ENCODE results near the gene SFT2D3. TPM values are rescaled to one million over a fixed set of nuclear protein-coding genes. Genes with fewer than 3 reads are reported as not detected.
A peak's percentile ranks its signal among the peaks of the same experiment; 100 is the strongest.

The SFT2D3 gene
- total and polyA plus RNA-seq, 2 of the 13 experiments (the other 11 are each of a cell fraction or from before 2014, with no cell fraction given) = 8.3 to 9.4 TPM

DNA sequence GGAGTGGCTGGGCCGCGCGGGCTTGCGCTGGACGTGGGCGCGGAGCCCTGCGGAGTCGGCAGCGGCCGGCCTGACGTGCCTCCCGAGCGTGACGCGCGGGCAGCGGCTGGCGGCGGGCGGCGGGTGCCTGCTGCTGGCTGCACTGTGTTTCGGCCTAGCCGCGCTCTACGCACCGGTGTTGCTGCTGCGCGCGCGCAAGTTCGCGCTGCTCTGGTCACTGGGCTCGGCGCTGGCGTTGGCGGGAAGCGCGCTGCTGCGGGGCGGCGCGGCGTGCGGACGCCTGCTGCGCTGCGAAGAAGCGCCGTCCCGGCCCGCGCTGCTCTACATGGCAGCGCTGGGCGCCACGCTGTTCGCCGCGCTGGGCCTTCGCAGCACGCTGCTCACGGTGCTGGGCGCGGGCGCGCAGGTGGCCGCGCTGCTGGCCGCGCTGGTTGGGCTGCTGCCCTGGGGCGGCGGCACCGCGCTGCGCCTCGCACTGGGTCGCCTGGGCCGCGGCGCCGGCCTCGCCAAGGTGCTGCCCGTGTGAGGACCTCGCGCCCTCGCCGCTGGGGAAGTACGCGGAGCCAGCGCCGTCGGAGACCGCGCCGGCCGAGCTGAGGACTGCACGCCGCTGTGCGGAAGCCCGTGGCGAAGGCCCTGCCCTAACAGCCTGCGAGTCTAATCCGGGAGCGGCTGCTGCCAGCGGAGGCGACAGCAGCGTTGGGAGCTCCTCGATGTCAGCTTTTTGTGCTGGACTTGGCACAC lies 526 bp downstream of the SFT2D3 start (continued):
- TF ChIP-seq ZNF879 (CRISPR knock-in tag; IDR thresholded peaks at IDR 0.05) (0 out of 2 replicates have a peak, but pooled peaks have one; percentile 59), ZNF672 (CRISPR knock-in tag; IDR thresholded peaks at IDR 0.05) (0 out of 2 replicates have a peak, but pooled peaks have one; percentile 75), PHF20 (CRISPR knock-in tag; IDR thresholded peaks at IDR 0.05) (0 out of 2 replicates have a peak, but pooled peaks have one; percentile 42), PPARG (CRISPR knock-in tag; conservative IDR thresholded peaks at IDR 0.05) (no peak), ZNF225 (CRISPR knock-in tag; IDR thresholded peaks at IDR 0.05) (0 out of 2 replicates have a peak, but pooled peaks have one; percentile 58), STAG1 (CRISPR knock-in tag; IDR thresholded peaks at IDR 0.05) (peak; percentile 44), NFIB (CRISPR knock-in tag; IDR thresholded peaks at IDR 0.05; ENCODE audit: borderline replicate concordance) (no peak), GPN1 (CRISPR knock-in tag; IDR thresholded peaks at IDR 0.05; ENCODE audit: borderline replicate concordance) (no peak), ZNF558 (CRISPR knock-in tag; IDR thresholded peaks at IDR 0.05; ENCODE audit: borderline replicate concordance) (peak; percentile 68; the same call in 1 of the 2 replicates), AGO2 (optimal IDR thresholded peaks at IDR 0.05; ENCODE audit: low read depth, low read length) (peak; percentile 95), KLF9 (CRISPR knock-in tag; IDR thresholded peaks at IDR 0.05; ENCODE audit: low read depth) (peak; percentile 56; the same call in 1 of the 2 replicates), SPEN (CRISPR knock-in tag; IDR thresholded peaks at IDR 0.05; ENCODE audit: low read depth) (peak; percentile 47), SMAD3 (CRISPR knock-in tag; IDR thresholded peaks at IDR 0.05) (peak; percentile 40; the same call in 1 of the 2 replicates), SMAD9 (CRISPR knock-in tag; IDR thresholded peaks at IDR 0.05) (0 out of 2 replicates have a peak, but pooled peaks have one; percentile 80), ZFP90 (CRISPR knock-in tag; IDR thresholded peaks at IDR 0.05; ENCODE audit: borderline replicate concordance) (peak; percentile 65; the same call in 1 of the 2 replicates), CBFB (CRISPR knock-in tag; IDR thresholded peaks at IDR 0.05) (no peak; the same call in 1 of the 2 replicates), NR2F2 (IDR thresholded peaks at IDR 0.05; ENCODE audit: borderline replicate concordance, low read depth) (no peak), MIER3 (CRISPR knock-in tag; IDR thresholded peaks at IDR 0.05; ENCODE audit: borderline replicate concordance) (0 out of 2 replicates have a peak, but pooled peaks have one; percentile 14), STAT5B (CRISPR knock-in tag; IDR thresholded peaks at IDR 0.05) (no peak), ZIK1 (CRISPR knock-in tag; IDR thresholded peaks at IDR 0.05; ENCODE audit: borderline replicate concordance, low read depth) (peak; percentile 62; the same call in 1 of the 2 replicates), ZSCAN31 (CRISPR knock-in tag; IDR thresholded peaks at IDR 0.05; ENCODE audit: low read depth) (peak; percentile 55)
- TF ChIP-seq, protein P1, sequence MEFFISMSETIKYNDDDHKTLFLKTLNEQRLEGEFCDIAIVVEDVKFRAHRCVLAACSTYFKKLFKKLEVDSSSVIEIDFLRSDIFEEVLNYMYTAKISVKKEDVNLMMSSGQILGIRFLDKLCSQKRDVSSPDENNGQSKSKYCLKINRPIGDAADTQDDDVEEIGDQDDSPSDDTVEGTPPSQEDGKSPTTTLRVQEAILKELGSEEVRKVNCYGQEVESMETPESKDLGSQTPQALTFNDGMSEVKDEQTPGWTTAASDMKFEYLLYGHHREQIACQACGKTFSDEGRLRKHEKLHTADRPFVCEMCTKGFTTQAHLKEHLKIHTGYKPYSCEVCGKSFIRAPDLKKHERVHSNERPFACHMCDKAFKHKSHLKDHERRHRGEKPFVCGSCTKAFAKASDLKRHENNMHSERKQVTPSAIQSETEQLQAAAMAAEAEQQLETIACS (CRISPR knock-in tag; IDR thresholded peaks at IDR 0.05) = peak; percentile 19; the same call in 1 of the 2 replicates
- TF ChIP-seq, protein P2, sequence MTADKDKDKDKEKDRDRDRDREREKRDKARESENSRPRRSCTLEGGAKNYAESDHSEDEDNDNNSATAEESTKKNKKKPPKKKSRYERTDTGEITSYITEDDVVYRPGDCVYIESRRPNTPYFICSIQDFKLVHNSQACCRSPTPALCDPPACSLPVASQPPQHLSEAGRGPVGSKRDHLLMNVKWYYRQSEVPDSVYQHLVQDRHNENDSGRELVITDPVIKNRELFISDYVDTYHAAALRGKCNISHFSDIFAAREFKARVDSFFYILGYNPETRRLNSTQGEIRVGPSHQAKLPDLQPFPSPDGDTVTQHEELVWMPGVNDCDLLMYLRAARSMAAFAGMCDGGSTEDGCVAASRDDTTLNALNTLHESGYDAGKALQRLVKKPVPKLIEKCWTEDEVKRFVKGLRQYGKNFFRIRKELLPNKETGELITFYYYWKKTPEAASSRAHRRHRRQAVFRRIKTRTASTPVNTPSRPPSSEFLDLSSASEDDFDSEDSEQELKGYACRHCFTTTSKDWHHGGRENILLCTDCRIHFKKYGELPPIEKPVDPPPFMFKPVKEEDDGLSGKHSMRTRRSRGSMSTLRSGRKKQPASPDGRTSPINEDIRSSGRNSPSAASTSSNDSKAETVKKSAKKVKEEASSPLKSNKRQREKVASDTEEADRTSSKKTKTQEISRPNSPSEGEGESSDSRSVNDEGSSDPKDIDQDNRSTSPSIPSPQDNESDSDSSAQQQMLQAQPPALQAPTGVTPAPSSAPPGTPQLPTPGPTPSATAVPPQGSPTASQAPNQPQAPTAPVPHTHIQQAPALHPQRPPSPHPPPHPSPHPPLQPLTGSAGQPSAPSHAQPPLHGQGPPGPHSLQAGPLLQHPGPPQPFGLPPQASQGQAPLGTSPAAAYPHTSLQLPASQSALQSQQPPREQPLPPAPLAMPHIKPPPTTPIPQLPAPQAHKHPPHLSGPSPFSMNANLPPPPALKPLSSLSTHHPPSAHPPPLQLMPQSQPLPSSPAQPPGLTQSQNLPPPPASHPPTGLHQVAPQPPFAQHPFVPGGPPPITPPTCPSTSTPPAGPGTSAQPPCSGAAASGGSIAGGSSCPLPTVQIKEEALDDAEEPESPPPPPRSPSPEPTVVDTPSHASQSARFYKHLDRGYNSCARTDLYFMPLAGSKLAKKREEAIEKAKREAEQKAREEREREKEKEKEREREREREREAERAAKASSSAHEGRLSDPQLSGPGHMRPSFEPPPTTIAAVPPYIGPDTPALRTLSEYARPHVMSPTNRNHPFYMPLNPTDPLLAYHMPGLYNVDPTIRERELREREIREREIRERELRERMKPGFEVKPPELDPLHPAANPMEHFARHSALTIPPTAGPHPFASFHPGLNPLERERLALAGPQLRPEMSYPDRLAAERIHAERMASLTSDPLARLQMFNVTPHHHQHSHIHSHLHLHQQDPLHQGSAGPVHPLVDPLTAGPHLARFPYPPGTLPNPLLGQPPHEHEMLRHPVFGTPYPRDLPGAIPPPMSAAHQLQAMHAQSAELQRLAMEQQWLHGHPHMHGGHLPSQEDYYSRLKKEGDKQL (CRISPR knock-in tag; IDR thresholded peaks at IDR 0.05; ENCODE audit: low read depth) = no peak

Data from HepG2 (cell line).